Kidney (tissue), 14 donors: ENCODE measurements around the gene EEF1G. TPM values are rescaled to one million over a fixed set of nuclear protein-coding genes. Genes with fewer than 3 reads are reported as not detected.

ENCODE experiments used
- DNase-seq, 5 donors: peaks; one replicate each; pipeline ENCODE4 v3.0.0-alpha.2; 2013 to 2020
- FAIRE-seq: peaks from 2 replicates; lab custom pipeline; 2012; peaks lifted over from hg19 to GRCh38; lab: Jason Lieb, UNC
- H3K27ac ChIP-seq, 2 donors: one replicate each; pipeline ENCODE4 v1.7.0; 2013; ENCODE audit warnings: low read depth in 2 of 2, low read length in 2 of 2, inconsistent platforms in 1 of 2
- H3K27me3 ChIP-seq: one replicate; pipeline ENCODE4 v1.7.1; 2013; ENCODE audit warnings: low read length, inconsistent platforms; ENCODE audit not compliant: control insufficient read depth, insufficient read depth
- H3K36me3 ChIP-seq, 3 donors: one replicate each; pipeline versions ENCODE4 v1.7.0 to v1.7.1; 2013; ENCODE audit warnings: low read length in 3 of 3, control low read depth in 1 of 3, inconsistent platforms in 1 of 3; ENCODE audit not compliant: insufficient read depth in 3 of 3, control insufficient read depth in 2 of 3
- H3K4me1 ChIP-seq, 3 donors: one replicate each; pipeline versions ENCODE4 v1.7.0 to v1.7.1; 2013; ENCODE audit warnings: low read length in 3 of 3, inconsistent platforms in 1 of 3, low read depth in 1 of 3; ENCODE audit not compliant: control insufficient read depth in 2 of 3, insufficient read depth in 2 of 3
- H3K4me3 ChIP-seq, 3 donors: one replicate each; pipeline versions ENCODE4 v1.7.0 to v1.8.1; 2013; ENCODE audit warnings: low read length in 3 of 3, control low read depth in 1 of 3, inconsistent platforms in 1 of 3
- H3K9ac ChIP-seq, 3 donors: one replicate each; pipeline versions ENCODE4 v1.7.0 to v1.7.1; 2013; ENCODE audit warnings: low read length in 3 of 3, control low read depth in 1 of 3, inconsistent platforms in 1 of 3
- H3K9me3 ChIP-seq, 3 donors: one replicate each; pipeline versions ENCODE4 v1.7.0 to v1.7.1; 2013; ENCODE audit warnings: low read length in 3 of 3, control low read depth in 1 of 3, inconsistent platforms in 1 of 3; ENCODE audit not compliant: control insufficient read depth in 2 of 3, insufficient read depth in 1 of 3
- intact Hi-C: fragments of 100-400 bp; cut with DNase I; formaldehyde crosslinking; loops from one replicate; pipeline ENCODE4 v1.11.1; 2022
- polyA plus RNA-seq: library from polyadenylated mRNA; stranded (reverse); fragments of 350-450 nt; fragmentation: Illumina TruSeq; extraction: RNeasy Lipid Tissue Mini Kit (QIAGEN cat#74804); gene quantifications from one replicate; pipeline ENCODE4 v1.2.3, GENCODE V29; 2014; ENCODE audit warnings: low read depth, low replicate concordance; ENCODE audit not compliant: insufficient read depth
- total RNA-seq: library from RNA; stranded (reverse); fragmentation: NEBNext Ultra II Directional; extraction: Animal tissue kit (Norgen Biotek cat#: 25700); gene quantifications from one replicate; pipeline ENCODE4 v1.2.1, GENCODE V29; 2021
- TF ChIP-seq, protein P1 (sequence below): IDR thresholded peaks from 3 replicates; pipeline ENCODE4 v1.5.1; 2012; ENCODE audit warnings: mild to moderate bottlenecking, moderate library complexity, borderline replicate concordance; ENCODE audit not compliant: insufficient read depth; ENCODE audit errors: extremely low read depth
- donor health status: control.
- donor health status: control.
- donor health status: control.
- donor health status: control.
- donor health status: control.
- donor health status: DM: yes; HTN: yes; CAD: no.
- donor health status: Normal renal cell carcinoma (clear cell type).

Gene EEF1G
- total and polyA plus RNA-seq, 2 donors from 2014 or later, result 1,136 to 1,809 TPM

DNA sequence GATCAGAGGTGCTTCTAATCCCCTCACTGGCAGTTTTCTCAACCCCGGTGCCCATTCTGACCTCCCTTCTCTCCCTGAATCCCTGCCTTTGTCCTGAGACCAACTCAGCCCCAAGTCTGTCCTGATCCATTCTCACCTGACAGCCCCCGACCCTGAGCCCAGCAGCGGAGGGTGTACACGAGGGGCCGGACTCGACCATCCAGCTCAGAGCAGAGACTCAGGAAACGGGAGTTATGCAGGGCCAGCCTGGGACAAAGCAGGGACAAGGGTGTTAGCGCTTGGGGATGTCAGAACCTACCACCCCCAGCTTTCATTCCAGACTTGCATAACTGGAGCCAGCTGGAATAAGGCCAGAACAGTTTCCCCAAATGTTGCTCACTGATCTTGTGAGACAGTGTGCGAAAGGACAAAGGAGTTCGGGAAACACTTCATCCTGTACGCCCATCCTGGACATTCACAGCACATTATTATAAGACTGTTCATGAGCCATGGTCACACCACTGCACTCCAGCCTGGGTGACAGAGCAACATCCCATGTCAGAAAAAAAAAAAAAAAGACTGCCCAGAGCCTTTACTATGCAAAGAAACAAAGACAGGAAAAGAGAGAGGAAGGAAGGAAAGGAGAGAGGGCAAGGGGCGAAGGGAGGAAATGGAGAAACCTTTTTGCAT lies 3.5 kb upstream of the EEF1G start:
- intact Hi-C loops, result no loop called here
- no peak overlapping the region for H3K9ac ChIP-seq

DNA sequence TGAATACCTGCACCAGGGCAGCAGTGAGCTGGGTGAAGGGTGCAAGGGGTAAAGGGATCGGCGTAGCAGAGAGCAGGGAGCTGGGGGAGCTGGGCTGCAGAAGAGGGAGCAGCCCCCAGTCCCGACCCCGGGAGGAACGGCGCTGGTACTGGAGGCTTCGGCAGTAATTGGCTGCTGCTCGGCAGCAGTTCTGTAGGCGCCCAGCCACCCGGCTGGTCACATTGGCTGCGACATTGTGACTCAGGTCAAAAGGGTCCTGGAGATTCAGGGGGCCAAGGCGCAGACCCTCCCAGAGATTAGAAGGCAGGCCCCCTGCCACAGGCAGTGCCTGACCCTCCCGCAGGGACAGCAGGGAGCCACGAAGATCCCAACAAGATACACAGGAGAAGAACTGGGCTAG lies 2.1 kb upstream of the EEF1G start:
- TF ChIP-seq, protein P1, sequence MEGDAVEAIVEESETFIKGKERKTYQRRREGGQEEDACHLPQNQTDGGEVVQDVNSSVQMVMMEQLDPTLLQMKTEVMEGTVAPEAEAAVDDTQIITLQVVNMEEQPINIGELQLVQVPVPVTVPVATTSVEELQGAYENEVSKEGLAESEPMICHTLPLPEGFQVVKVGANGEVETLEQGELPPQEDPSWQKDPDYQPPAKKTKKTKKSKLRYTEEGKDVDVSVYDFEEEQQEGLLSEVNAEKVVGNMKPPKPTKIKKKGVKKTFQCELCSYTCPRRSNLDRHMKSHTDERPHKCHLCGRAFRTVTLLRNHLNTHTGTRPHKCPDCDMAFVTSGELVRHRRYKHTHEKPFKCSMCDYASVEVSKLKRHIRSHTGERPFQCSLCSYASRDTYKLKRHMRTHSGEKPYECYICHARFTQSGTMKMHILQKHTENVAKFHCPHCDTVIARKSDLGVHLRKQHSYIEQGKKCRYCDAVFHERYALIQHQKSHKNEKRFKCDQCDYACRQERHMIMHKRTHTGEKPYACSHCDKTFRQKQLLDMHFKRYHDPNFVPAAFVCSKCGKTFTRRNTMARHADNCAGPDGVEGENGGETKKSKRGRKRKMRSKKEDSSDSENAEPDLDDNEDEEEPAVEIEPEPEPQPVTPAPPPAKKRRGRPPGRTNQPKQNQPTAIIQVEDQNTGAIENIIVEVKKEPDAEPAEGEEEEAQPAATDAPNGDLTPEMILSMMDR, result no peak
- Histone ChIP-seq H3K9ac (no peak overlapping the region), H3K4me1 (peaks cover 0 to 27% (median 13%) of the 10 kb centered on the region in 3 donors), H3K9me3 (no peaks in the 10 kb centered on the region), H3K27ac (peak overlapping the region in 1 of 2 donors; percentile 76), H3K27me3 (no peaks in the 10 kb centered on the region), H3K4me3 (no peak overlapping the region), H3K36me3 (peaks cover 9 to 44% (median 12%) of the 10 kb centered on the region in 3 donors)
- intact Hi-C loops, result no loop called here
- DNase-seq (peak in 1 of 5 donors; percentile 77), FAIRE-seq (no peak)

More for the DNA sequence above, 3.5 kb upstream of the EEF1G start:
- TF ChIP-seq, protein P1, result no peak
- H3K27me3 ChIP-seq, result no peaks in the 10 kb centered on the region
- H3K27ac ChIP-seq, result peak overlapping the region; percentile 72 to 76
- DNase-seq, result peak in 2 of 5 donors; percentile 60 to 71
- no peaks in the 10 kb centered on the region for H3K9me3 ChIP-seq
- peaks cover 0 to 27% (median 13%) of the 10 kb centered on the region in 3 donors for H3K4me1 ChIP-seq
- H3K4me3 ChIP-seq, result no peak overlapping the region
- FAIRE-seq, result no peak
- H3K36me3 ChIP-seq, result peaks cover 5 to 38% (median 10%) of the 10 kb centered on the region in 3 donors

DNA sequence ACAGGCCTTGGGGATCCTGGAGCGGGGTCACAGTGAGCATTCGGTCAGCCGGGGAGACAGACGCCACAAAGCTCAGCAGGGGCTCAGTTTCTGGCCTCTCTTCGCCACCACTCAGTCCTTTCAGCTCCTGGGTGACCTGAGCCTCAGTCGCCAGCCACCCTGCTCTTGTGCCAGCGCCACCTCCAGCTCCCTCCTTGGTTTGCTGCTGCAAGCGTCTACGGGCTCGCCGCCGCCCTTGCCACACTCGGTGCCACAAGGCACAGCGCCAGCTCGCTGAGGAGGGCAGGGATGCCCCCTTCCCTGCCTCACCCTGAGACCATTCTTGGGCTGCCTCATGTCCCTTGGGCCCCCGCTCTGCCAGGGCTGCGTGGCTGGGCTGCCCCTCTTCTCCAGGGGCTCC lies 1.5 kb upstream of the EEF1G start:
- peaks cover 11 to 49% (median 15%) of the 10 kb centered on the region in 3 donors for H3K36me3 ChIP-seq
- DNase-seq, result peak in 1 of 5 donors; percentile 74
- H3K9me3 ChIP-seq, result no peaks in the 10 kb centered on the region
- TF ChIP-seq, protein P1, result no peak
- intact Hi-C loops, result no loop called here
- FAIRE-seq, result no peak
- H3K27ac ChIP-seq, result peak overlapping the region in 1 of 2 donors; percentile 99
- H3K27me3 ChIP-seq, result no peaks in the 10 kb centered on the region
- H3K9ac ChIP-seq, result peak overlapping the region; percentile 55 to 90 (median 76)
- peaks cover 0 to 27% (median 13%) of the 10 kb centered on the region in 3 donors for H3K4me1 ChIP-seq
- peak overlapping the region; percentile 52 to 87 (median 82) for H3K4me3 ChIP-seq
